Measurements from ENCODE around the gene MPHOSPH9.

DNA sequence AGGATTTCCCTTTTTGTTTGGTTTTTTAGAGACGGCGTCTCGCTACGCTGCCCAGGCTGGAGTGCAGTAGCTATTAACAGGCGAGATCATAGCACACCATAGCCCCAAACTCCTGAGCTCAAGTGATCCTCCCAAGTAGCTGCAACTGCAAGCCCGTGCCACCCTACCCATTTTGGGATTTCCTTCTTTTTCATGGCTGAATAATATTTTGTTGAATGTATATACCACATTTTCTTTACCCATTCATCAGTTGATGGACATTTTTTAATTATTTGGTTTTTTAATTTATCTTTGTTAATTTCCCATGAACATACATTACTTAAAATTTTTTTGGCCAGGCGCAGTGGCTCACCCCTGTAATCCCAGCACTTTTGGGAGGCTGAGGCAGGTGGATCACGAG is 97.3 kb downstream of the MPHOSPH9 start:
- TF ChIP-seq, protein P1, sequence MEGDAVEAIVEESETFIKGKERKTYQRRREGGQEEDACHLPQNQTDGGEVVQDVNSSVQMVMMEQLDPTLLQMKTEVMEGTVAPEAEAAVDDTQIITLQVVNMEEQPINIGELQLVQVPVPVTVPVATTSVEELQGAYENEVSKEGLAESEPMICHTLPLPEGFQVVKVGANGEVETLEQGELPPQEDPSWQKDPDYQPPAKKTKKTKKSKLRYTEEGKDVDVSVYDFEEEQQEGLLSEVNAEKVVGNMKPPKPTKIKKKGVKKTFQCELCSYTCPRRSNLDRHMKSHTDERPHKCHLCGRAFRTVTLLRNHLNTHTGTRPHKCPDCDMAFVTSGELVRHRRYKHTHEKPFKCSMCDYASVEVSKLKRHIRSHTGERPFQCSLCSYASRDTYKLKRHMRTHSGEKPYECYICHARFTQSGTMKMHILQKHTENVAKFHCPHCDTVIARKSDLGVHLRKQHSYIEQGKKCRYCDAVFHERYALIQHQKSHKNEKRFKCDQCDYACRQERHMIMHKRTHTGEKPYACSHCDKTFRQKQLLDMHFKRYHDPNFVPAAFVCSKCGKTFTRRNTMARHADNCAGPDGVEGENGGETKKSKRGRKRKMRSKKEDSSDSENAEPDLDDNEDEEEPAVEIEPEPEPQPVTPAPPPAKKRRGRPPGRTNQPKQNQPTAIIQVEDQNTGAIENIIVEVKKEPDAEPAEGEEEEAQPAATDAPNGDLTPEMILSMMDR (conservative IDR thresholded peaks at IDR 0.05 in 1 of 2, IDR thresholded peaks at IDR 0.05 in 1 of 2; ENCODE audit: low read depth in 1 of 2, low read length in 2 of 2) = no peak
- no peak for TF ChIP-seq EZH2 (IDR thresholded peaks at IDR 0.05; ENCODE audit: low read length, missing control alignments)
